Stimulated activated effector memory CD8-positive, alpha-beta T cell treated with anti-CD3 and anti-CD28 coated beads, Interleukin-12 subunit alpha, Interleukin-12 subunit beta, amount 100 ng/mL, for 72 hours (primary cell): Measurements from ENCODE around the gene RAD54L.
A peak's percentile ranks its signal among the peaks of the same experiment; 100 is the strongest.
"Not testable (repeated sequence)": the region's sequence is repeated elsewhere in the genome, so short reads cannot be mapped to it uniquely, and the experiment has no call there.

ENCODE experiments used
- ATAC-seq: fragments of 150-1000 bp; cut with Tn5 transposase; 2 replicates; pipeline ENCODE4 v1.10.0; 2021
- DNase-seq, 2 donors: peaks; one replicate each; pipeline ENCODE4 v3.0.0; 2021 to 2022; ENCODE audit warnings: low spot score in 2 of 2
- H3K27ac Mint-ChIP-seq: one replicate; pipeline ENCODE4 v1.8.0; 2022; ENCODE audit warnings: mild to moderate bottlenecking, mixed read lengths
- H3K36me3 Mint-ChIP-seq: one replicate; pipeline ENCODE4 v1.8.0; 2022; ENCODE audit warnings: mild to moderate bottlenecking, mixed read lengths
- H3K4me1 Mint-ChIP-seq: one replicate; pipeline ENCODE4 v1.8.0; 2022; ENCODE audit warnings: mixed read lengths
- H3K4me3 Mint-ChIP-seq: one replicate; pipeline ENCODE4 v1.8.0; 2022; ENCODE audit warnings: mild to moderate bottlenecking, mixed read lengths
- H3K9me3 Mint-ChIP-seq: one replicate; pipeline ENCODE4 v1.8.0; 2022; ENCODE audit warnings: mixed read lengths

Gene RAD54L

GRCh38 chr1:46317323-46317722 lies 69.8 kb downstream of the RAD54L start:
- H3K27ac Mint-ChIP-seq = peak overlapping the region; percentile 6
- H3K9me3 Mint-ChIP-seq = no peaks in the 10 kb centered on the region
- H3K36me3 Mint-ChIP-seq = peaks cover 66% of the 10 kb centered on the region
- DNase-seq (no peak), ATAC-seq (no peak)
- H3K4me3 Mint-ChIP-seq = no peak overlapping the region
- no peaks in the 10 kb centered on the region for H3K4me1 Mint-ChIP-seq

DNA sequence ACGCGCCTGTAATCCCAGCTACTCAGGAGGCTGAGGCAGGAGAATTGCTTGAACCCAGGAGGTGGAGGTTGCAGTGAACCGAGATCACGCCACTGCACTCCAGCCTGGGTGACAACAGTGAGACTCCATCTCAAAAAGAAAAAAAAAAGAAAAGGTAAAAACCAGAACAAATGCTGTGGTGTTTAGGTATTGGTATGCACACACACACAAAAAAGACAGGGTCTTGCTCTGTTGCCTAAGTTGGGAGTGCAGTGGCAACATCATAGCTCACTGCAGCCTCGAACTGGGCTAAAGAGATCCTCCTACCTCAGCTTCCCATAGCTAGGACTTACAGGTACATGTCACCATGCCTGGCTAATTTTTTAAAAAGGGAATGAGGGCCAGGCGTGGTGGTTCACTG lies 71.7 kb downstream of the RAD54L start:
- not testable (repeated sequence) for DNase-seq, H3K4me3 Mint-ChIP-seq, H3K4me1 Mint-ChIP-seq, H3K27ac Mint-ChIP-seq, ATAC-seq, H3K9me3 Mint-ChIP-seq
- H3K36me3 Mint-ChIP-seq = peaks cover 46% of the 10 kb centered on the region

- H3K4me1 Mint-ChIP-seq, ATAC-seq, H3K9me3 Mint-ChIP-seq, H3K4me3 Mint-ChIP-seq, DNase-seq: not testable (repeated sequence)
- Mint-ChIP-seq H3K27ac (peak overlapping the region; percentile 18), H3K36me3 (peaks cover 37% of the 10 kb centered on the region)
These were observed 72.7 kb downstream of the RAD54L start for GRCh38 chr1:46319960-46320914.

DNA sequence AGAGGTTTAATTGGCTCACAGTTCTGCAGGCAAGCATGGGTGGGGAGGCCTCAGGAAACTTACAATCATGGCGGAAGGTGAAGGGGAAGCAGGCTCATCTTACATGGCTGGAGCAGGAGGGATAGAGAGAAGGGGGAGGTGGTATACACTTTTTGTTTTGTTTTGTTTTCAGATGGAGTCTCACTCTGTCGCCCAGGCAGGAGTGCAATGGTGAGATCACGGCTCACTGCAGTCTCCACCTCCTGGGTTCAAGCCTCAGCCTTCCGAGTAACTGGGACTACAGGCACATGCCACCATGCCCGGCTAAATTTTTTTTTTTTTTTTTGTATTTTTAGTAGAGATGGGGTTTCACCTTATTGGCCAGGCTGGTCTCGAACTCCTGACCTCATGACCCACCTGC lies 74.6 kb downstream of the RAD54L start:
- H3K4me1 Mint-ChIP-seq, H3K4me3 Mint-ChIP-seq, DNase-seq, H3K9me3 Mint-ChIP-seq, ATAC-seq, H3K27ac Mint-ChIP-seq: not testable (repeated sequence)
- H3K36me3 Mint-ChIP-seq = peaks cover 17% of the 10 kb centered on the region

DNA sequence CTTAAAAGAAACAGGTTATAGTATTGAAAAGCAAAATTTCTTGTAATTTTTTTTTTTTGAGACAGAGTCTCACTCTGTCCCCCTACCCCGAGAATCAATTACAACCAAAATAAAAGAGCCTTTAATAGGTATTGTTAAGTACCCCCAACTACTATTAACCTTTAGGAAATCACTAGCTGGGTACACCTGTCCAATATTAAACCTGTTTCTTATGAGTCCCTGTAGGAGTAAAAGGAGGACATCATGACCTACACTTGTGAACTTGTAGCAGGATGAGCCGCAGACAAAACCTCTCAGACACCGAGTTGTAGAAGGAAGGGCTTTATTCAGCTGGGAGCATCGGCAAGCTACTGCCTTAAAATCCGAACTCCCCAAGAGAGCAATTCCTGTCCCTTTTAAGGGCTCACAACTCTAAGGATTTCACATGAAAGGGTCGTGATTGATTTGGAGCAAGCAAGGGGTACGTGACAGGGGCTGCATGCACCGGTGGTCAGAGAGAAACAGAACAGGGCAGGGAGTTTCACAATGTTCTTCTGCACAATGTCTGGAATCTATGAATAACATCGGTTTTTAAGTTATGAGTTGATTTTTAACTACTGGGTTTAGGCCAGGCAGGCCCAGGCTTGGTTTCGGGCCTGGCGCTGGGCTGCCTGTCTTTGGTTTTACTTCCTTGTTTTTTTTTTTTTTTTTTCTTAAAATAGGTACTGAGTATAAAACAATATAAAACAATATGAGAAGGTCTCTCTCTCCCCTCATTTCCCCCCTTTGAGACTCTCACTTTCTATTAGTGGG lies 77.9 kb downstream of the RAD54L start:
- not testable (repeated sequence) for H3K4me3 Mint-ChIP-seq, H3K4me1 Mint-ChIP-seq, H3K27ac Mint-ChIP-seq, DNase-seq, H3K36me3 Mint-ChIP-seq, H3K9me3 Mint-ChIP-seq, ATAC-seq
